HepG2 (cell line): ENCODE results near the gene FGD4. TPM values are rescaled to one million over a fixed set of nuclear protein-coding genes. Genes with fewer than 3 reads are reported as not detected.

Experiments
- ATAC-seq: fragments of 200-7000 bp; cut with Tn5 transposase; 3 replicates; pipeline ENCODE4 v1.9.1; 2020; ENCODE audit warnings: mild to moderate bottlenecking, moderate library complexity
- BruUV-seq: library from RNA; stranded (reverse); fragments of 400-500 nt; replicated peaks from 2 replicates; lab custom pipeline; 2021; lab: Mats Ljungman, UMichigan
- CTCF ChIA-PET: fragments of 300-600 bp; formaldehyde crosslinking; extraction: SDS; loops from one replicate; lab custom pipeline; 2021; ENCODE audit warnings: low total read pairs, inconsistent platforms, low intra/inter-chr PET ratio; lab: Yijun Ruan, JAX
- POLR2A ChIA-PET: fragments of 350-600 bp; sonication (Branson Sonifier 250); formaldehyde crosslinking; loops from one replicate; lab custom pipeline; 2020; ENCODE audit warnings: antibody characterized with exemption, inconsistent platforms; lab: Yijun Ruan, JAX
- DNase-seq: peaks from one replicate; pipeline ENCODE4 v3.0.0-alpha.2; 2015; ENCODE audit warnings: low spot score
- FAIRE-seq: peaks from 3 replicates; lab custom pipeline; 2011; peaks lifted over from hg19 to GRCh38; lab: Jason Lieb, UNC
- H2AFZ ChIP-seq: one replicate; pipeline ENCODE4 v1.6.1; 2011; ENCODE audit warnings: low read length, inconsistent platforms
- H3K27ac ChIP-seq: fragments of 300-600 bp; 3 replicates; pipeline ENCODE4 v1.8.0; 2011; ENCODE audit warnings: mixed run types, mild to moderate bottlenecking, mixed read lengths, low read length, inconsistent platforms; ENCODE audit not compliant: insufficient read depth; ENCODE audit errors: extremely low read length
- H3K27me3 ChIP-seq, 2 experiments: fragments of 200-600 bp in 1 of 2; 2 replicates in 1 of 2; 3 replicates in 1 of 2; pipeline versions ENCODE4 v1.6.0 to v1.8.0; 2011; ENCODE audit warnings: low read length in 2 of 2, mild to moderate bottlenecking in 2 of 2, moderate library complexity in 2 of 2, inconsistent platforms in 1 of 2; ENCODE audit not compliant: insufficient read depth in 2 of 2, control insufficient read depth in 1 of 2
- H3K36me3 ChIP-seq, 2 experiments: fragments of 200-600 bp in 1 of 2; replicated peaks in 1 of 2; 2 replicates in 1 of 2; 3 replicates in 1 of 2; pipeline versions ENCODE4 v1.5.1 to v1.8.0; 2011; ENCODE audit warnings: low read length in 2 of 2, inconsistent platforms in 1 of 2; ENCODE audit not compliant: insufficient read depth in 2 of 2, control insufficient read depth in 1 of 2
- H3K4me1 ChIP-seq: 2 replicates; pipeline ENCODE4 v1.5.1; 2012; ENCODE audit warnings: low read length, inconsistent platforms; ENCODE audit not compliant: insufficient read depth
- H3K4me2 ChIP-seq: 2 replicates; pipeline ENCODE4 v1.6.0; 2011; ENCODE audit warnings: low read depth, low read length, inconsistent platforms
- H3K4me3 ChIP-seq, 3 experiments: fragments of 200-600 bp in 1 of 3; sonication (generic), shearing (Covaris generic) in 1 of 3; replicated peaks in 1 of 3; 2 replicates each; pipeline ENCODE4 v1.5.1; 2011 to 2016; ENCODE audit warnings: low read length in 3 of 3, inconsistent platforms in 2 of 3, low read depth in 2 of 3, mild to moderate bottlenecking in 2 of 3, control low read depth in 1 of 3, mixed read lengths in 1 of 3; ENCODE audit not compliant: insufficient read depth in 1 of 3
- H3K79me2 ChIP-seq: one replicate; pipeline ENCODE4 v1.6.1; 2011; ENCODE audit warnings: low read length, inconsistent platforms; ENCODE audit not compliant: insufficient read depth
- H3K9ac ChIP-seq: 2 replicates; pipeline ENCODE4 v1.6.0; 2011; ENCODE audit warnings: mild to moderate bottlenecking, low read depth, low read length, inconsistent platforms; ENCODE audit not compliant: insufficient read depth
- H3K9me3 ChIP-seq: 2 replicates; pipeline ENCODE4 v1.5.1; 2012; ENCODE audit warnings: mild to moderate bottlenecking, low read length
- H4K20me1 ChIP-seq: 2 replicates; pipeline ENCODE4 v1.6.0; 2011; ENCODE audit warnings: inconsistent platforms, mild to moderate bottlenecking, low read length, moderate library complexity; ENCODE audit not compliant: insufficient read depth
- ADNP ChIP-seq: sonication (generic); formaldehyde crosslinking; IDR thresholded peaks from 2 replicates; pipeline ENCODE4 v1.4.0; 2020; ENCODE audit warnings: missing genetic modification reagents
- ARHGAP35 ChIP-seq: sonication (generic); formaldehyde crosslinking; IDR thresholded peaks from 2 replicates; pipeline ENCODE4 v1.9.0; 2022; ENCODE audit warnings: mild to moderate bottlenecking, inconsistent platforms, moderate library complexity, missing genetic modification reagents, borderline replicate concordance
- CBX2 ChIP-seq, 2 experiments: fragments of 200-600 bp in 1 of 2; sonication (generic); formaldehyde crosslinking in 1 of 2; IDR thresholded peaks; 2 replicates each; pipeline versions ENCODE4 v1.7.0 to v1.8.1; 2018 to 2022; ENCODE audit warnings: low read depth in 2 of 2, low read length in 1 of 2, mild to moderate bottlenecking in 1 of 2, missing genetic modification reagents in 1 of 2
- ETV5 ChIP-seq: IDR thresholded peaks from 2 replicates; pipeline ENCODE4 v1.6.1; 2018; ENCODE audit warnings: missing biosample characterization, missing genetic modification reagents, inconsistent platforms, borderline replicate concordance
- MBNL3 ChIP-seq: fragments of 250-450 bp; sonication (Bioruptor Pico); conservative IDR thresholded peaks from 2 replicates; pipeline ENCODE4 v1.8.0; 2022; ENCODE audit warnings: mild to moderate bottlenecking, inconsistent platforms
- RBAK ChIP-seq: sonication (generic); formaldehyde crosslinking; IDR thresholded peaks from 2 replicates; pipeline ENCODE4 v1.5.1; 2020; ENCODE audit warnings: mild to moderate bottlenecking, missing genetic modification reagents
- ZFP62 ChIP-seq: sonication (generic); formaldehyde crosslinking; IDR thresholded peaks from 2 replicates; pipeline ENCODE4 v1.4.0; 2020; ENCODE audit warnings: missing genetic modification reagents
- ZFP82 ChIP-seq: sonication (generic); formaldehyde crosslinking; IDR thresholded peaks from 2 replicates; pipeline ENCODE4 v1.5.1; 2020; ENCODE audit warnings: mild to moderate bottlenecking, missing genetic modification reagents, borderline replicate concordance
- ZMYM3 ChIP-seq: sonication (generic); formaldehyde crosslinking; IDR thresholded peaks from 2 replicates; pipeline ENCODE4 v1.5.1; 2020; ENCODE audit warnings: mild to moderate bottlenecking, missing genetic modification reagents
- ZSCAN20 ChIP-seq: sonication (generic); formaldehyde crosslinking; IDR thresholded peaks from 2 replicates; pipeline ENCODE4 v1.4.0; 2020; ENCODE audit warnings: missing genetic modification reagents, mild to moderate bottlenecking, borderline replicate concordance
- WGBS: methylation state at CpG from one replicate; pipeline ENCODE4 v1.1.6; 2017; ENCODE audit warnings: low lambda C conversion rate; 5-methylcytosine and 5-hydroxymethylcytosine counted together
- in situ Hi-C: cut with HindIII; loops from 2 replicates; pipeline ENCODE4 v1.10.0; 2017; ENCODE audit warnings: low pct_unique_long_range_greater_than_20kb; ENCODE audit not compliant: extremely low pct_ligation_motif_present
- intact Hi-C: fragments of 100-400 bp; cut with micrococcal nuclease; formaldehyde crosslinking; loops from one replicate; pipeline ENCODE4 v1.10.0; 2022; ENCODE audit not compliant: unreplicated experiment
- polyA plus RNA-seq, 8 experiments: library from polyadenylated mRNA; depleted of rRNA in 3 of 8; stranded (reverse) in 7 of 8; unstranded in 1 of 8; fragments of >200 nt; fragmentation: Illumina TruSeq in 4 of 8; extraction: Trizol in 4 of 8; gene quantifications; 2 replicates each; pipeline versions ENCODE4 v1.2.1 to v1.2.3, GENCODE V29; 2011 to 2016; ENCODE audit warnings: low read depth in 4 of 8, missing spikeins in 1 of 8, mixed read lengths in 1 of 8; ENCODE audit not compliant: insufficient read depth in 1 of 8
- total RNA-seq, 5 experiments: library from RNA; depleted of rRNA; stranded (reverse); fragments of >200 nt; fragmentation: Illumina TruSeq; extraction: Trizol; gene quantifications; 2 replicates each; pipeline ENCODE4 v1.2.3, GENCODE V29; 2016; ENCODE audit warnings: low read depth in 1 of 5
- TF ChIP-seq, protein P1 (sequence below): sonication (generic); formaldehyde crosslinking; conservative IDR thresholded peaks from 2 replicates; pipeline ENCODE4 v1.8.0; 2022; ENCODE audit warnings: mild to moderate bottlenecking, moderate library complexity, missing genetic modification reagents
- TF ChIP-seq, protein P2 (sequence below): sonication (generic); formaldehyde crosslinking; IDR thresholded peaks from 2 replicates; pipeline ENCODE4 v1.4.0; 2020; ENCODE audit warnings: missing genetic modification reagents
- TF ChIP-seq, protein P3 (sequence below): sonication (generic); formaldehyde crosslinking; IDR thresholded peaks from 2 replicates; pipeline ENCODE4 v1.4.0; 2020; ENCODE audit warnings: missing genetic modification reagents
- TF ChIP-seq, protein P4 (sequence below): sonication (generic); formaldehyde crosslinking; IDR thresholded peaks from 2 replicates; pipeline ENCODE4 v1.4.0; 2020; ENCODE audit warnings: mild to moderate bottlenecking, missing genetic modification reagents
- TF ChIP-seq, protein P5 (sequence below): sonication (generic); formaldehyde crosslinking; IDR thresholded peaks from 2 replicates; pipeline ENCODE4 v1.5.1; 2020; ENCODE audit warnings: missing genetic modification reagents, mild to moderate bottlenecking, borderline replicate concordance

FGD4 gene
- total and polyA plus RNA-seq, 2 of the 13 experiments (the other 11 are each of a cell fraction or from before 2014, with no cell fraction given), result 4.6 to 6.6 TPM

DNA sequence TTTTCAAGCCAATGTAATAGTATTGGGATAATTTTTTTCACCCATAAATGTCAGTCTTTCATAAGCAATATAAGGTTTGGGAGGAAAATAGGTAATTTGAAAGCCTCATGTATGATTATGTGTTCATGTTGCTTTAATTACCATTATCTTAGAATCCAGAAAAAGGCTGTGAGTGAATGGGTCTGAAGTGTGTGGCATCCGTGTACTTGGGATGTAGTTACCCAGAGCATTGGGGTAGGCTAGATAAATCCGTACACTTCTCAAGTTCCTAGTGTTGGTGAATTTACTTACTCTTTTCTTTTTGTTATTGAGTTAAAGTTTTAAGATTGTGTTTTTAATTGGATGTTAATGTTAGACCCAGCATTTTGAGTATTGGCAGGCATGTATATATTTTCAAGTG is 104.4 kb downstream of the FGD4 start:
- BruUV-seq, result no TSS peak
- intact Hi-C loops, result no loop called here
- in situ Hi-C loops, result no loop called here
- ChIA-PET POLR2A (no interaction called here), CTCF (no interaction called here)
- H3K4me2 ChIP-seq, result no peak overlapping the region
- H4K20me1 ChIP-seq, result no peaks in the 10 kb centered on the region
- 93% methylated on average over 2 of the region's 2 CpGs for whole genome bisulfite sequencing
- H3K79me2 ChIP-seq, result no peaks in the 10 kb centered on the region
- H3K27ac ChIP-seq, result no peak overlapping the region
- no peaks in the 10 kb centered on the region; a peak in 1 of 5 replicates for H3K27me3 ChIP-seq
- H3K36me3 ChIP-seq, result no peaks in the 10 kb centered on the region
- no peak for DNase-seq
- H2AFZ ChIP-seq, result no peak overlapping the region
- H3K4me3 ChIP-seq, result no peak overlapping the region
- ATAC-seq, result no peak
- H3K4me1 ChIP-seq, result peaks cover 29% of the 10 kb centered on the region
- FAIRE-seq, result no peak
- no peaks in the 10 kb centered on the region for H3K9me3 ChIP-seq
- no peak overlapping the region for H3K9ac ChIP-seq
- TF ChIP-seq ZFP62 (CRISPR knock-in tag) (no peak), ZSCAN20 (CRISPR knock-in tag) (no peak), ETV5 (CRISPR knock-in tag) (no peak), CBX2 (IDR thresholded peaks at IDR 0.05; ENCODE audit: low read depth, low read length) (no peak), CBX2 (CRISPR knock-in tag; IDR thresholded peaks at IDR 0.05; ENCODE audit: low read depth) (no peak), ARHGAP35 (no peak), ADNP (CRISPR knock-in tag) (no peak), RBAK (no peak), ZFP82 (no peak), ZMYM3 (CRISPR knock-in tag) (no peak), MBNL3 (CRISPR knock-in tag) (no peak)
- TF ChIP-seq, protein P1, sequence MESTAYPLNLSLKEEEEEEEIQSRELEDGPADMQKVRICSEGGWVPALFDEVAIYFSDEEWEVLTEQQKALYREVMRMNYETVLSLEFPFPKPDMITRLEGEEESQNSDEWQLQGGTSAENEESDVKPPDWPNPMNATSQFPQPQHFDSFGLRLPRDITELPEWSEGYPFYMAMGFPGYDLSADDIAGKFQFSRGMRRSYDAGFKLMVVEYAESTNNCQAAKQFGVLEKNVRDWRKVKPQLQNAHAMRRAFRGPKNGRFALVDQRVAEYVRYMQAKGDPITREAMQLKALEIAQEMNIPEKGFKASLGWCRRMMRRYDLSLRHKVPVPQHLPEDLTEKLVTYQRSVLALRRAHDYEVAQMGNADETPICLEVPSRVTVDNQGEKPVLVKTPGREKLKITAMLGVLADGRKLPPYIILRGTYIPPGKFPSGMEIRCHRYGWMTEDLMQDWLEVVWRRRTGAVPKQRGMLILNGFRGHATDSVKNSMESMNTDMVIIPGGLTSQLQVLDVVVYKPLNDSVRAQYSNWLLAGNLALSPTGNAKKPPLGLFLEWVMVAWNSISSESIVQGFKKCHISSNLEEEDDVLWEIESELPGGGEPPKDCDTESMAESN (CRISPR knock-in tag), result no peak
- TF ChIP-seq, protein P2, sequence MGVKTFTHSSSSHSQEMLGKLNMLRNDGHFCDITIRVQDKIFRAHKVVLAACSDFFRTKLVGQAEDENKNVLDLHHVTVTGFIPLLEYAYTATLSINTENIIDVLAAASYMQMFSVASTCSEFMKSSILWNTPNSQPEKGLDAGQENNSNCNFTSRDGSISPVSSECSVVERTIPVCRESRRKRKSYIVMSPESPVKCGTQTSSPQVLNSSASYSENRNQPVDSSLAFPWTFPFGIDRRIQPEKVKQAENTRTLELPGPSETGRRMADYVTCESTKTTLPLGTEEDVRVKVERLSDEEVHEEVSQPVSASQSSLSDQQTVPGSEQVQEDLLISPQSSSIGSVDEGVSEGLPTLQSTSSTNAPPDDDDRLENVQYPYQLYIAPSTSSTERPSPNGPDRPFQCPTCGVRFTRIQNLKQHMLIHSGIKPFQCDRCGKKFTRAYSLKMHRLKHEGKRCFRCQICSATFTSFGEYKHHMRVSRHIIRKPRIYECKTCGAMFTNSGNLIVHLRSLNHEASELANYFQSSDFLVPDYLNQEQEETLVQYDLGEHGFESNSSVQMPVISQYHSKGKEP (CRISPR knock-in tag), result no peak
- TF ChIP-seq, protein P3, sequence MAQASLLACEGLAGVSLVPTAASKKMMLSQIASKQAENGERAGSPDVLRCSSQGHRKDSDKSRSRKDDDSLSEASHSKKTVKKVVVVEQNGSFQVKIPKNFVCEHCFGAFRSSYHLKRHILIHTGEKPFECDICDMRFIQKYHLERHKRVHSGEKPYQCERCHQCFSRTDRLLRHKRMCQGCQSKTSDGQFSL (CRISPR knock-in tag), result no peak
- TF ChIP-seq, protein P4, sequence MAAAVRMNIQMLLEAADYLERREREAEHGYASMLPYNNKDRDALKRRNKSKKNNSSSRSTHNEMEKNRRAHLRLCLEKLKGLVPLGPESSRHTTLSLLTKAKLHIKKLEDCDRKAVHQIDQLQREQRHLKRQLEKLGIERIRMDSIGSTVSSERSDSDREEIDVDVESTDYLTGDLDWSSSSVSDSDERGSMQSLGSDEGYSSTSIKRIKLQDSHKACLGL (CRISPR knock-in tag), result no peak
- TF ChIP-seq, protein P5, sequence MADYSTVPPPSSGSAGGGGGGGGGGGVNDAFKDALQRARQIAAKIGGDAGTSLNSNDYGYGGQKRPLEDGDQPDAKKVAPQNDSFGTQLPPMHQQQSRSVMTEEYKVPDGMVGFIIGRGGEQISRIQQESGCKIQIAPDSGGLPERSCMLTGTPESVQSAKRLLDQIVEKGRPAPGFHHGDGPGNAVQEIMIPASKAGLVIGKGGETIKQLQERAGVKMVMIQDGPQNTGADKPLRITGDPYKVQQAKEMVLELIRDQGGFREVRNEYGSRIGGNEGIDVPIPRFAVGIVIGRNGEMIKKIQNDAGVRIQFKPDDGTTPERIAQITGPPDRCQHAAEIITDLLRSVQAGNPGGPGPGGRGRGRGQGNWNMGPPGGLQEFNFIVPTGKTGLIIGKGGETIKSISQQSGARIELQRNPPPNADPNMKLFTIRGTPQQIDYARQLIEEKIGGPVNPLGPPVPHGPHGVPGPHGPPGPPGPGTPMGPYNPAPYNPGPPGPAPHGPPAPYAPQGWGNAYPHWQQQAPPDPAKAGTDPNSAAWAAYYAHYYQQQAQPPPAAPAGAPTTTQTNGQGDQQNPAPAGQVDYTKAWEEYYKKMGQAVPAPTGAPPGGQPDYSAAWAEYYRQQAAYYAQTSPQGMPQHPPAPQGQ (CRISPR knock-in tag), result no peak
